HEK293 (cell line): ENCODE measurements around the gene RTN3.

ENCODE experiments used
- CTCF ChIA-PET: fragments of 350-600 bp; formaldehyde crosslinking; extraction: SDS; loops from one replicate; lab custom pipeline; 2021; ENCODE audit warnings: antibody characterized with exemption; lab: Yijun Ruan, JAX
- POLR2A ChIA-PET: fragments of 300-600 bp; formaldehyde crosslinking; extraction: SDS; loops from one replicate; lab custom pipeline; 2020; ENCODE audit warnings: antibody characterized with exemption, inconsistent platforms; lab: Yijun Ruan, JAX
- H3K27ac ChIP-seq: fragments of 200-500 bp; sonication (Bioruptor generic); 2 replicates; pipeline ENCODE4 v1.5.1; 2014; ENCODE audit warnings: low read depth, low read length, control low read depth, inconsistent platforms; ENCODE audit errors: extremely low read depth
- H3K36me3 ChIP-seq, 2 experiments: fragments of 200-500 bp in 1 of 2; sonication (Bioruptor generic) in 1 of 2; 1 replicate in 1 of 2; 2 replicates in 1 of 2; pipeline ENCODE4 v1.5.1; 2014 to 2017; ENCODE audit warnings: inconsistent platforms in 2 of 2, low read length in 2 of 2; ENCODE audit not compliant: control insufficient read depth in 2 of 2, insufficient read depth in 1 of 2
- H3K4me1 ChIP-seq: fragments of 200-500 bp; sonication (Bioruptor generic); 2 replicates; pipeline ENCODE4 v1.5.1; 2014; ENCODE audit warnings: mild to moderate bottlenecking, low read length, inconsistent platforms; ENCODE audit not compliant: control insufficient read depth, insufficient read depth
- H3K4me3 ChIP-seq: 2 replicates; pipeline ENCODE4 v1.5.1; 2011; ENCODE audit warnings: low read depth, mild to moderate bottlenecking, control low read depth, low read length, moderate library complexity
- H3K9me3 ChIP-seq: fragments of 200-500 bp; sonication (Bioruptor generic); 2 replicates; pipeline ENCODE4 v1.5.1; 2014; ENCODE audit warnings: low read depth, low read length, inconsistent platforms; ENCODE audit not compliant: control insufficient read depth, insufficient read depth
- ATF2 ChIP-seq: fragments of 450-650 bp; formaldehyde crosslinking; IDR thresholded peaks from 2 replicates; pipeline ENCODE4 v1.5.1; 2016; ENCODE audit warnings: missing biosample characterization, missing genetic modification characterization, low read depth
- EGR2 ChIP-seq: fragments of 450-650 bp; formaldehyde crosslinking; IDR thresholded peaks from 2 replicates; pipeline ENCODE4 v1.5.1; 2016; ENCODE audit warnings: low read depth, missing biosample characterization, missing genetic modification characterization
- GLIS2 ChIP-seq: fragments of 450-650 bp; formaldehyde crosslinking; IDR thresholded peaks from 2 replicates; pipeline ENCODE4 v1.5.1; 2016; ENCODE audit warnings: missing biosample characterization, missing genetic modification characterization
- KLF9 ChIP-seq: fragments of 450-650 bp; formaldehyde crosslinking; IDR thresholded peaks from 2 replicates; pipeline ENCODE4 v1.5.1; 2016; ENCODE audit warnings: missing biosample characterization, missing genetic modification characterization, low read depth
- MEIS1 ChIP-seq: sonication (generic); formaldehyde crosslinking; IDR thresholded peaks from 2 replicates; pipeline ENCODE4 v1.8.1; 2022; ENCODE audit warnings: missing genetic modification reagents, mild to moderate bottlenecking, borderline replicate concordance
- MZF1 ChIP-seq: fragments of 450-650 bp; formaldehyde crosslinking; IDR thresholded peaks from 2 replicates; pipeline ENCODE4 v1.5.1; 2017; ENCODE audit warnings: missing biosample characterization, missing genetic modification characterization, borderline replicate concordance
- RBAK ChIP-seq: fragments of 450-650 bp; formaldehyde crosslinking; IDR thresholded peaks from 2 replicates; pipeline ENCODE4 v1.5.1; 2016; ENCODE audit warnings: missing biosample characterization, missing genetic modification characterization
- REPIN1 ChIP-seq: fragments of 450-650 bp; formaldehyde crosslinking; IDR thresholded peaks from 2 replicates; pipeline ENCODE4 v1.5.1; 2017; ENCODE audit warnings: missing biosample characterization, missing genetic modification characterization, low read depth
- SCRT1 ChIP-seq: fragments of 450-650 bp; formaldehyde crosslinking; IDR thresholded peaks from 2 replicates; pipeline ENCODE4 v1.5.1; 2016; ENCODE audit warnings: missing biosample characterization, missing genetic modification characterization, borderline replicate concordance
- ZBTB26 ChIP-seq: fragments of 450-650 bp; formaldehyde crosslinking; optimal IDR thresholded peaks from 2 replicates; pipeline ENCODE3; 2016; ENCODE audit warnings: missing biosample characterization, mild to moderate bottlenecking, missing genetic modification characterization
- ZBTB44 ChIP-seq: fragments of 450-650 bp; IDR thresholded peaks from 2 replicates; pipeline ENCODE4 v1.5.1; 2018; ENCODE audit warnings: missing biosample characterization, mild to moderate bottlenecking, missing genetic modification characterization
- ZBTB7A ChIP-seq: fragments of 450-650 bp; formaldehyde crosslinking; IDR thresholded peaks from 2 replicates; pipeline ENCODE4 v1.5.1; 2016; ENCODE audit warnings: low read depth, missing biosample characterization, missing genetic modification characterization
- ZNF292 ChIP-seq: fragments of 450-650 bp; formaldehyde crosslinking; IDR thresholded peaks from 2 replicates; pipeline ENCODE4 v1.5.1; 2016; ENCODE audit warnings: low read depth, missing biosample characterization, missing genetic modification characterization, borderline replicate concordance
- ZNF341 ChIP-seq: fragments of 450-650 bp; formaldehyde crosslinking; IDR thresholded peaks from 2 replicates; pipeline ENCODE4; 2016; ENCODE audit warnings: low read depth, missing biosample characterization, missing genetic modification characterization
- ZNF433 ChIP-seq: fragments of 450-650 bp; formaldehyde crosslinking; IDR thresholded peaks from 2 replicates; pipeline ENCODE4 v1.5.1; 2016; ENCODE audit warnings: missing biosample characterization, missing genetic modification characterization, low read depth
- ZNF529 ChIP-seq: fragments of 450-650 bp; formaldehyde crosslinking; IDR thresholded peaks from 2 replicates; pipeline ENCODE4 v1.5.1; 2017; ENCODE audit warnings: missing genetic modification characterization, missing biosample characterization; ENCODE audit not compliant: insufficient replicate concordance
- ZNF530 ChIP-seq: fragments of 450-650 bp; formaldehyde crosslinking; IDR thresholded peaks from 2 replicates; pipeline ENCODE4 v1.5.1; 2016; ENCODE audit warnings: low read depth, missing biosample characterization, missing genetic modification characterization
- ZNF549 ChIP-seq: fragments of 450-650 bp; IDR thresholded peaks from 2 replicates; pipeline ENCODE4 v1.5.1; 2018; ENCODE audit warnings: missing biosample characterization, missing genetic modification characterization, mild to moderate bottlenecking, inconsistent platforms, moderate library complexity
- ZNF560 ChIP-seq: fragments of 450-650 bp; formaldehyde crosslinking; IDR thresholded peaks from 2 replicates; pipeline ENCODE4 v1.5.1; 2017; ENCODE audit warnings: missing biosample characterization, missing genetic modification characterization, borderline replicate concordance
- ZNF561 ChIP-seq: fragments of 450-650 bp; IDR thresholded peaks from 2 replicates; pipeline ENCODE4 v1.5.1; 2018; ENCODE audit warnings: missing biosample characterization, missing genetic modification characterization, borderline replicate concordance
- ZNF785 ChIP-seq: fragments of 450-650 bp; formaldehyde crosslinking; IDR thresholded peaks from 2 replicates; pipeline ENCODE4 v1.5.1; 2016; ENCODE audit warnings: missing biosample characterization, missing genetic modification characterization
- ZSCAN4 ChIP-seq: fragments of 450-650 bp; formaldehyde crosslinking; IDR thresholded peaks from 2 replicates; pipeline ENCODE4 v1.5.1; 2017; ENCODE audit warnings: missing biosample characterization, missing genetic modification characterization
- ZSCAN5A ChIP-seq: fragments of 450-650 bp; formaldehyde crosslinking; IDR thresholded peaks from 2 replicates; pipeline ENCODE4 v1.5.1; 2016; ENCODE audit warnings: missing biosample characterization, missing genetic modification characterization

The RTN3 gene

GRCh38 chr11:63716046-63716445 is 34.7 kb downstream of the RTN3 start:
- H3K27ac ChIP-seq, result no peak overlapping the region
- POLR2A ChIA-PET, result interaction anchor here (1.7 kb wide), 1 partner anchor 35 kb away, joined by 4 read pairs; the partner anchor contains the start of gene RTN3
- H3K4me3 ChIP-seq, result no peak overlapping the region
- H3K4me1 ChIP-seq, result no peaks in the 10 kb centered on the region
- peaks cover 0 to 2% of the 10 kb centered on the region in 2 experiments; a peak in 2 of 3 replicates for H3K36me3 ChIP-seq
- no peaks in the 10 kb centered on the region for H3K9me3 ChIP-seq
- CTCF ChIA-PET, result interaction anchor here (0.6 to 3.7 kb wide), 4 partner anchors 15 to 616 kb away, joined by 3 to 14 read pairs (median 3); no protein-coding TSS in a partner anchor
- TF ChIP-seq ZBTB7A (tag by site-specific recombination), result no peak
- TF ChIP-seq EGR2 (tag by site-specific recombination), result no peak

GRCh38 chr11:63719001-63719400 is 37.7 kb downstream of the RTN3 start:
- no peaks in the 10 kb centered on the region for H3K9me3 ChIP-seq
- H3K36me3 ChIP-seq, result peaks cover 0 to 2% of the 10 kb centered on the region in 2 experiments; a peak in 2 of 3 replicates
- H3K4me3 ChIP-seq, result no peak overlapping the region
- ChIA-PET CTCF (interaction anchor here (0.7 to 0.9 kb wide), 2 partner anchors 20 to 118 kb away, joined by 3 to 4 read pairs; no protein-coding TSS in a partner anchor), POLR2A (no interaction called here)
- no peak overlapping the region for H3K27ac ChIP-seq
- H3K4me1 ChIP-seq, result no peaks in the 10 kb centered on the region
- TF ChIP-seq ZSCAN5A (tag by site-specific recombination) (no peak), ZNF292 (no peak), ZNF560 (tag by site-specific recombination) (no peak), MZF1 (tag by site-specific recombination) (no peak), ZBTB44 (tag by site-specific recombination) (no peak), REPIN1 (tag by site-specific recombination) (no peak), ZNF561 (tag by site-specific recombination) (no peak), SCRT1 (tag by site-specific recombination) (no peak), ZSCAN4 (tag by site-specific recombination) (no peak), ATF2 (tag by site-specific recombination) (no peak), ZNF433 (no peak)

GRCh38 chr11:63719987-63720386 is 38.7 kb downstream of the RTN3 start:
- Histone ChIP-seq H3K9me3 (no peaks in the 10 kb centered on the region), H3K27ac (no peak overlapping the region), H3K4me3 (no peak overlapping the region), H3K36me3 (peaks cover 0 to 2% of the 10 kb centered on the region in 2 experiments; a peak in 2 of 3 replicates), H3K4me1 (no peaks in the 10 kb centered on the region)
- ChIA-PET POLR2A (no interaction called here), CTCF (interaction anchor here (0.5 to 0.7 kb wide), 2 partner anchors 19 to 76 kb away, joined by 3 read pairs; no protein-coding TSS in a partner anchor)
- no peak for TF ChIP-seq GLIS2 (tag by site-specific recombination)
- TF ChIP-seq MEIS1 (CRISPR knock-in tag), result no peak
- no peak for TF ChIP-seq ZBTB7A (tag by site-specific recombination)
- TF ChIP-seq ZNF549 (tag by site-specific recombination), result no peak
- TF ChIP-seq ZNF529 (tag by site-specific recombination), result no peak
- TF ChIP-seq ZNF785, result no peak
- no peak for TF ChIP-seq RBAK
- TF ChIP-seq ZNF341, result no peak
- TF ChIP-seq ZNF530, result no peak
- TF ChIP-seq KLF9 (tag by site-specific recombination), result no peak
- no peak for TF ChIP-seq ZBTB26 (tag by site-specific recombination)
